ENCODE measurements around the gene ANKS1B. TPM values are rescaled to one million over a fixed set of nuclear protein-coding genes. Genes with fewer than 3 reads are reported as not detected.

Gene ANKS1B
- total and polyA plus RNA-seq, 4 donors: 0.03 to 3.4 (median 0.53) TPM

- TF ChIP-seq REST (IDR thresholded peaks at IDR 0.05) (no peak), FOXA1 (IDR thresholded peaks at IDR 0.05) (no peak)
These were observed 49.1 kb downstream of the ANKS1B start (continued) for GRCh38 chr12:99935608-99936007.

GRCh38 chr12:99926511-99927169, 58.1 kb downstream of the ANKS1B start:
- H3K9me3 ChIP-seq (ENCODE audit: control insufficient read depth in 4 of 4, low read length in 3 of 4): no peaks in the 10 kb centered on the region
- 92% methylated on average over 2 of the region's 2 CpGs for WGBS

More at GRCh38 chr12:99926511-99927169, 58.1 kb downstream of the ANKS1B start:
- Histone ChIP-seq H3K27ac (ENCODE audit: low read depth in 1 of 2, low read length in 2 of 2) (no peak overlapping the region), H3K27me3 (ENCODE audit: control insufficient read depth in 4 of 4, insufficient read depth in 4 of 4, low read length in 3 of 4) (no peaks in the 10 kb centered on the region), H3K4me1 (ENCODE audit: control insufficient read depth in 4 of 4, insufficient read depth in 4 of 4, low read length in 3 of 4) (no peaks in the 10 kb centered on the region), H3K9ac (ENCODE audit: low read depth in 1 of 2, low read length in 2 of 2) (no peak overlapping the region), H3K4me3 (ENCODE audit: low read depth in 1 of 3, low read length in 3 of 3) (no peak overlapping the region), H3K36me3 (ENCODE audit: control insufficient read depth in 4 of 4, insufficient read depth in 3 of 4, low read depth in 1 of 4, low read length in 3 of 4) (no peaks in the 10 kb centered on the region)
- no peak for TF ChIP-seq FOXA1 (IDR thresholded peaks at IDR 0.05)
- no peak for TF ChIP-seq CTCF (IDR thresholded peaks at IDR 0.05; ENCODE audit: low read depth, low read length, missing input control)
- no peak for TF ChIP-seq HNF4G (IDR thresholded peaks at IDR 0.05)
- TF ChIP-seq YY1 (IDR thresholded peaks at IDR 0.05): no peak
- no peak for TF ChIP-seq RAD21 (IDR thresholded peaks at IDR 0.05)
- no peak for TF ChIP-seq TAF1 (conservative IDR thresholded peaks at IDR 0.05)
- TF ChIP-seq REST (IDR thresholded peaks at IDR 0.05): no peak
- TF ChIP-seq FOXA2 (IDR thresholded peaks at IDR 0.05): no peak
- no peak for TF ChIP-seq HNF4A (conservative IDR thresholded peaks at IDR 0.05)
- no peak for DNase-seq (ENCODE audit: low spot score)
